Neural progenitor cell (in vitro differentiated cells): Measurements from ENCODE around the gene CPLX1. TPM values are rescaled to one million over a fixed set of nuclear protein-coding genes. Genes with fewer than 3 reads are reported as not detected.

Source experiments
- DNase-seq: peaks from one replicate; pipeline ENCODE4 v3.0.0-alpha.2; 2016; ENCODE audit warnings: low spot score
- H2AFZ ChIP-seq: fragments of 200-600 bp; sonication (generic); replicated peaks from 2 replicates; pipeline ENCODE4 v1.6.1; 2016; ENCODE audit warnings: antibody characterized with exemption
- H3F3A ChIP-seq: fragments of 200-600 bp; sonication (generic); 2 replicates; pipeline ENCODE4 v1.6.1; 2016; ENCODE audit warnings: antibody characterized with exemption, low read depth
- H3K27ac ChIP-seq: fragments of 200-600 bp; sonication (generic); 2 replicates; pipeline ENCODE4 v1.5.1; 2016; ENCODE audit warnings: mild to moderate bottlenecking
- H3K27me3 ChIP-seq: fragments of 200-600 bp; sonication (generic); 2 replicates; pipeline ENCODE4 v1.6.1; 2016; ENCODE audit warnings: mild to moderate bottlenecking, moderate library complexity
- H3K36me3 ChIP-seq: fragments of 200-600 bp; sonication (generic); 2 replicates; pipeline ENCODE4 v1.5.1; 2016
- H3K4me1 ChIP-seq: fragments of 200-600 bp; sonication (generic); 2 replicates; pipeline ENCODE4 v1.6.1; 2016; ENCODE audit warnings: mixed run types
- H3K4me2 ChIP-seq: fragments of 200-600 bp; sonication (generic); 2 replicates; pipeline ENCODE4 v1.6.1; 2016
- H3K4me3 ChIP-seq: fragments of 200-600 bp; sonication (generic); 2 replicates; pipeline ENCODE4 v1.5.1; 2016
- H3K79me2 ChIP-seq: fragments of 200-600 bp; sonication (generic); 2 replicates; pipeline ENCODE4 v1.6.1; 2016; ENCODE audit warnings: low read depth
- H3K9ac ChIP-seq: fragments of 200-600 bp; sonication (generic); 2 replicates; pipeline ENCODE4 v1.6.1; 2016
- H3K9me3 ChIP-seq: fragments of 200-600 bp; sonication (generic); 2 replicates; pipeline ENCODE4 v1.5.1; 2016; ENCODE audit warnings: low read depth
- H4K20me1 ChIP-seq: fragments of 200-600 bp; sonication (generic); 2 replicates; pipeline ENCODE4 v1.6.1; 2016; ENCODE audit warnings: low read depth
- H3K27ac Mint-ChIP-seq: 3 replicates; pipeline ENCODE4 v1.8.0; 2021; ENCODE audit warnings: mixed read lengths
- H3K27me3 Mint-ChIP-seq: 2 replicates; pipeline ENCODE4 v1.8.0; 2022; ENCODE audit warnings: low read depth, mild to moderate bottlenecking, inconsistent platforms, moderate library complexity, mixed read lengths; ENCODE audit not compliant: insufficient read depth
- H3K36me3 Mint-ChIP-seq: 3 replicates; pipeline ENCODE4 v1.8.0; 2021; ENCODE audit warnings: mixed read lengths
- H3K4me1 Mint-ChIP-seq: 3 replicates; pipeline ENCODE4 v1.8.0; 2021; ENCODE audit warnings: mixed read lengths
- H3K4me3 Mint-ChIP-seq: 3 replicates; pipeline ENCODE4 v1.8.0; 2021; ENCODE audit warnings: mild to moderate bottlenecking, moderate library complexity, mixed read lengths
- H3K9me3 Mint-ChIP-seq: 3 replicates; pipeline ENCODE4 v1.8.0; 2020; ENCODE audit warnings: mixed read lengths
- EZH2 ChIP-seq: fragments of 200-600 bp; sonication (generic); IDR thresholded peaks from 2 replicates; pipeline ENCODE4 v1.6.1; 2017; ENCODE audit warnings: antibody characterized with exemption, mild to moderate bottlenecking, moderate library complexity
- EZH2phosphoT487 ChIP-seq: fragments of 200-600 bp; sonication (generic); IDR thresholded peaks from 2 replicates; pipeline ENCODE4 v1.6.1; 2017; ENCODE audit warnings: antibody characterized with exemption
- total RNA-seq: library from RNA; depleted of rRNA; stranded (reverse); fragments of >200 nt; gene quantifications from 2 replicates; pipeline ENCODE4 v1.2.3, GENCODE V29; 2015; ENCODE audit warnings: low replicate concordance
- TF ChIP-seq, protein P1 (sequence below): fragments of 200-600 bp; sonication (generic); IDR thresholded peaks from 2 replicates; pipeline ENCODE4 v1.5.1; 2017; ENCODE audit warnings: antibody characterized with exemption, mild to moderate bottlenecking

Gene CPLX1
- total RNA-seq, 1 donor from 2014 or later = not detected

DNA sequence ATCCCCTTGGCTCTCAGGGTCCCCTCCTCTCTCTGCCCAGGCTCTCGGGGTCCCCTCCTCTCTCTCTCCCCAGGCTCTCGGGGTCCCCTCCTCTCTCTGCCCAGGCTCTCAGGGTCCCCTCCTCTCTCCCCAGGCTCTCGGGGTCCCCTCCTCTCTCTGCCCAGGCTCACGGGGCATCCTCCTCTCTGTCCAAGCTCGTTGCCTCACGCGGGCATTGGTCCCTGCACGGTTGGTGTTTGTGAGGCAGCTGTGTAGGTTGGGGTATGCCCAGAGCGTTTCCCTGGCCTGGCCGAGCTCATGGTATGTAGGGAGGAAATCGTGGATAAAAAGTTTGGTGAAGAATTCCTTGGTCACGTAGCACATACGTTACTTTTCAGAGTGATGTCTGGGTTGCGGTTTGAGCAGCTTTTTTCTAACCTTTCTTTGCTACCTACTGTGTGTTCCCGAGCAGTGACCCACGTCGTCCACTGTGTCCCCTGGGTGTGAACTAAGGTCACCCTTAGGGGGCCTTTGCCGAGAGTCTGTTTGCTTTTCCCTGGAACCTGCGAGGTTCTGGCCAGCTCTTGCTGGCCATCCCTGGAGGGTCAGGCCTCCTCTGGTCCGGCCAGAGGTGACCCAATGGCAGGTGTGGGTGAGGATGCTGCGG is 83.7 kb downstream of the CPLX1 start:
- Histone ChIP-seq H3K4me2 (no peak overlapping the region), H3F3A (peaks cover 16% of the 10 kb centered on the region), H3K27ac (no peak overlapping the region), H3K36me3 (no peaks in the 10 kb centered on the region), H3K79me2 (no peaks in the 10 kb centered on the region), H3K9me3 (no peaks in the 10 kb centered on the region), H3K27me3 (no peaks in the 10 kb centered on the region), H2AFZ (no peak overlapping the region), H3K4me3 (no peak overlapping the region), H4K20me1 (peaks cover 17% of the 10 kb centered on the region), H3K9ac (no peak overlapping the region), H3K4me1 (no peaks in the 10 kb centered on the region)
- Mint-ChIP-seq H3K4me3 (no peak overlapping the region), H3K4me1 (no peaks in the 10 kb centered on the region), H3K36me3 (peaks cover 22% of the 10 kb centered on the region), H3K9me3 (peaks cover 2% of the 10 kb centered on the region), H3K27me3 (peaks cover 4% of the 10 kb centered on the region), H3K27ac (no peak overlapping the region)
- DNase-seq = no peak
- TF ChIP-seq, protein P1, sequence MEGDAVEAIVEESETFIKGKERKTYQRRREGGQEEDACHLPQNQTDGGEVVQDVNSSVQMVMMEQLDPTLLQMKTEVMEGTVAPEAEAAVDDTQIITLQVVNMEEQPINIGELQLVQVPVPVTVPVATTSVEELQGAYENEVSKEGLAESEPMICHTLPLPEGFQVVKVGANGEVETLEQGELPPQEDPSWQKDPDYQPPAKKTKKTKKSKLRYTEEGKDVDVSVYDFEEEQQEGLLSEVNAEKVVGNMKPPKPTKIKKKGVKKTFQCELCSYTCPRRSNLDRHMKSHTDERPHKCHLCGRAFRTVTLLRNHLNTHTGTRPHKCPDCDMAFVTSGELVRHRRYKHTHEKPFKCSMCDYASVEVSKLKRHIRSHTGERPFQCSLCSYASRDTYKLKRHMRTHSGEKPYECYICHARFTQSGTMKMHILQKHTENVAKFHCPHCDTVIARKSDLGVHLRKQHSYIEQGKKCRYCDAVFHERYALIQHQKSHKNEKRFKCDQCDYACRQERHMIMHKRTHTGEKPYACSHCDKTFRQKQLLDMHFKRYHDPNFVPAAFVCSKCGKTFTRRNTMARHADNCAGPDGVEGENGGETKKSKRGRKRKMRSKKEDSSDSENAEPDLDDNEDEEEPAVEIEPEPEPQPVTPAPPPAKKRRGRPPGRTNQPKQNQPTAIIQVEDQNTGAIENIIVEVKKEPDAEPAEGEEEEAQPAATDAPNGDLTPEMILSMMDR = no peak
- TF ChIP-seq EZH2phosphoT487 (no peak), EZH2 (no peak)

DNA sequence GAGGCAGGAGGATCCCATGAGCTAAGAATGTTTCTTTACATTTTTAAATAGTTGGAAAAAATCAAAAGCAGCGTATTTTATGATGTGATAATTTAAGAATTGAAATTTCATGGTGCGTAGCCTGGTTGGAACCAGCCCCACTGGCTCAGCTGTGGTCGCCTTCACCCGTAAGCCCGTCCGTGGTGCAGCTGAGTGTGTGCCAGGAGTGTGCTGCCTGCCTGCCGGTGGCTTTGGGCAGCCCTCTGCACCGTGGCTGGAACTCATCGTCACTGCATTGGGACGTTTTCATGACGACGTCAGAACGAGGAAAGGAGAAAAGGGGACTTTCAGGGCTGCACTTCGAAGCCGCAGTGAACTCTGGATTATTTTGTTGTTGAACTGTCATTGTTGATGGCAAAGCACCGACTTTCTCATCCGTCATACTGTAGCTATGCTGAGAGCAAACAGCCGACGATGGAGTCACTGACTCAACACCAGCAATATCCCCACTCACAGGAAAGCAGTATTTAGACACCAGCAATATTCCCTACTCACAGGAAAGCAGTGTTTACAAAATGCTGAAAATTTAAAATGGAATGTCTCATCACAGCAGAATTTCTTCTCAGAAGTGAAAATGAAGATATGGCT is 85.2 kb downstream of the CPLX1 start:
- peaks cover 2% of the 10 kb centered on the region for H3K9me3 Mint-ChIP-seq
- Histone ChIP-seq H3K4me3 (no peak overlapping the region), H2AFZ (no peak overlapping the region), H3K4me1 (no peaks in the 10 kb centered on the region), H3K27me3 (no peaks in the 10 kb centered on the region), H3F3A (peaks cover 16% of the 10 kb centered on the region), H3K36me3 (no peaks in the 10 kb centered on the region), H3K79me2 (no peaks in the 10 kb centered on the region), H3K27ac (no peak overlapping the region), H3K9ac (no peak overlapping the region), H3K4me2 (no peak overlapping the region), H4K20me1 (peaks cover 17% of the 10 kb centered on the region), H3K9me3 (no peaks in the 10 kb centered on the region)
- no peak for DNase-seq
- peaks cover 4% of the 10 kb centered on the region for H3K27me3 Mint-ChIP-seq
- no peak overlapping the region for H3K4me3 Mint-ChIP-seq
- peaks cover 22% of the 10 kb centered on the region for H3K36me3 Mint-ChIP-seq
- no peak overlapping the region for H3K27ac Mint-ChIP-seq
- no peaks in the 10 kb centered on the region for H3K4me1 Mint-ChIP-seq
- TF ChIP-seq EZH2 (no peak), EZH2phosphoT487 (no peak)
- TF ChIP-seq, protein P1 = no peak

DNA sequence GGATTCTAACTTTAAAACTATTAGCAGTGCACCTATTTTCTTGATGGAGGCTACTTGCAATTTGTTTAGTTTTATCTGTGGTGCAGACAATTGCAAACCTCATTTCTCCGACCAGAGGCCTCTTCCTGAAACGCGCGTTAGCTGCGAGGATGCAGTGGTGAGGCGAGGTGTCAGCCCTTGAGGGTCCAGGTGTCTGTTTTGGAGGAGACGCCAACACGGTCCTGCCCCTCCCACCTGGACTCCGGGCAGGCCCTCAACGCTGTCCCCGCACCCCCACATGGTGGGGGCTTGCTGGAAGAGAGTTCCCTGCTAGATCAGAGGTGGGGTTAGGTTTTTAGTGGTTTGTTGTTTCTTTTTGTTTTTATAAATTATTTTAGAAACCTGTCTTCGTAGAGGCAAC is 85.9 kb downstream of the CPLX1 start:
- peaks cover 17% of the 10 kb centered on the region for H4K20me1 ChIP-seq
- no peak overlapping the region for H3K4me3 Mint-ChIP-seq
- H3K9me3 ChIP-seq = no peaks in the 10 kb centered on the region
- peaks cover 16% of the 10 kb centered on the region for H3F3A ChIP-seq
- H3K9ac ChIP-seq = no peak overlapping the region
- no peaks in the 10 kb centered on the region for H3K27me3 ChIP-seq
- H3K4me1 ChIP-seq = no peaks in the 10 kb centered on the region
- no peaks in the 10 kb centered on the region for H3K36me3 ChIP-seq
- no peak overlapping the region for H3K4me3 ChIP-seq
- H3K27ac Mint-ChIP-seq = no peak overlapping the region
- DNase-seq = no peak
- no peak overlapping the region for H2AFZ ChIP-seq
- H3K36me3 Mint-ChIP-seq = peaks cover 27% of the 10 kb centered on the region
- no peak overlapping the region for H3K27ac ChIP-seq
- no peaks in the 10 kb centered on the region for H3K79me2 ChIP-seq
- no peaks in the 10 kb centered on the region for H3K4me1 Mint-ChIP-seq
- H3K9me3 Mint-ChIP-seq = peaks cover 2% of the 10 kb centered on the region
- no peak overlapping the region for H3K4me2 ChIP-seq
- peaks cover 4% of the 10 kb centered on the region for H3K27me3 Mint-ChIP-seq
- TF ChIP-seq, protein P1 = no peak
- TF ChIP-seq EZH2phosphoT487 = no peak
- no peak for TF ChIP-seq EZH2
